Posterior cingulate gyrus (tissue), 11 donors: ENCODE data around the gene MT1F.
A peak's percentile ranks its signal among the peaks of the same experiment; 100 is the strongest.
"Not testable (repeated sequence)": the region's sequence is repeated elsewhere in the genome, so short reads cannot be mapped to it uniquely, and the experiment has no call there.

Source experiments
- DNase-seq, 10 donors: peaks; one replicate each; pipeline versions ENCODE4 v3.0.0 to v3.0.0-alpha.2; 2020 to 2021; ENCODE audit warnings: mixed read lengths in 3 of 10
- intact Hi-C: fragments of 100-400 bp; cut with DNase I; formaldehyde crosslinking; loops from one replicate; pipeline ENCODE4 v1.15.1; 2023

MT1F gene

DNA sequence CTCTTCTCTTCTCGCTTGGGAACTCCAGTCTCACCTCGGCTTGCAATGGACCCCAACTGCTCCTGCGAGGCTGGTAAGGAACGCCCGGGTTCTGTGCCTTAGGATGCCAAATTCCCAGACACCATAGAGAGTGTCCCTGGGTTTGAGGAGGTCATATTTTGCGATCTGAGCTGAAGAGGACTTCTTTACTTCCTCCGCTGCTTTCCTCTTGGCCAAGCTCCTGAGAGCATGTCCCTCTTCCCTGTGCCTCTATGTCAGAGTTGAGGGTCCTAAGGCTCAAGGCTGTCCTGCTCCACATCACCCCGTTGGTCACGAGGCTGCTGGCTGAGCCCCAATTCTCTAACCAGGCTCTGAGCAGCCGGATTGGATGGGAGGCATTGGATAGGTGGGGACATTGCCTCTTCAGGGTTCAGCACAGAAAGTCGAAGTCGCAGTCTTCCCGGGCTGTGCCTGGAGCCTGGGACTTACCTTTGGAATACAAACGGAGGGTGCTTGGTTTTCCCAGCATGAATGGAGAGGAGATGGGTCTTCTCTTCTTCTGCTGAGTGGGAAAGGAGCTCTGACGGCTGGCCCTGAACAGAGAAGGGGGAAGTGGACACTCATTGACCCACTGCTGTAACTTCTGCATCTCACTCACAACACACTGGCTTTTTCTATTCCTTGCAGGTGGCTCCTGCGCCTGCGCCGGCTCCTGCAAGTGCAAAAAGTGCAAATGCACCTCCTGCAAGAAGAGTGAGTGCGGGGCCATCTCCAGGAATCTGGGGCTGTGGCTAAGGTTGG lies 12.3 kb downstream of the MT1F start:
- intact Hi-C loops: no loop called here
- peak in 1 of 10 donors; percentile 31 for DNase-seq

DNA sequence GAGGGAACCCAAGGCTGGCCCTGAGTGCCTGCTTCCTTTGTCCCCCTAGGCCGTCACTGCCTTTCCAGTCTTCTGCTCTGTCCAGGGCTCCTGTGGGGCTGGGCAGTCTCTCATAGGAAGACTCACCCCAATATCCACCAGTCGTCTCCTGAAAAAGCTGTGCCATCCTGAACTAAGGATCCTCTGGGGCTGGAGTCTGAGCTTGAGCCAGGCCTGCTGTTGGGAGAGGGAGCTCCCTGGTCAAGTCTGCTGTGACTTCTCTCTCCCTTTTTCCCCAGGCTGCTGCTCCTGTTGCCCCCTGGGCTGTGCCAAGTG lies 12.8 kb downstream of the MT1F start:
- DNase-seq: peak in 2 of 10 donors; percentile 16 to 27
- intact Hi-C loops: no loop called here

GRCh38 chr16:56671691-56672090 lies 13.9 kb downstream of the MT1F start:
- DNase-seq, intact Hi-C loops: not testable (repeated sequence)

GRCh38 chr16:56672171-56672570 lies 14.4 kb downstream of the MT1F start:
- DNase-seq: peak in 1 of 10 donors; percentile 5
- intact Hi-C loops: not testable (repeated sequence)

DNA sequence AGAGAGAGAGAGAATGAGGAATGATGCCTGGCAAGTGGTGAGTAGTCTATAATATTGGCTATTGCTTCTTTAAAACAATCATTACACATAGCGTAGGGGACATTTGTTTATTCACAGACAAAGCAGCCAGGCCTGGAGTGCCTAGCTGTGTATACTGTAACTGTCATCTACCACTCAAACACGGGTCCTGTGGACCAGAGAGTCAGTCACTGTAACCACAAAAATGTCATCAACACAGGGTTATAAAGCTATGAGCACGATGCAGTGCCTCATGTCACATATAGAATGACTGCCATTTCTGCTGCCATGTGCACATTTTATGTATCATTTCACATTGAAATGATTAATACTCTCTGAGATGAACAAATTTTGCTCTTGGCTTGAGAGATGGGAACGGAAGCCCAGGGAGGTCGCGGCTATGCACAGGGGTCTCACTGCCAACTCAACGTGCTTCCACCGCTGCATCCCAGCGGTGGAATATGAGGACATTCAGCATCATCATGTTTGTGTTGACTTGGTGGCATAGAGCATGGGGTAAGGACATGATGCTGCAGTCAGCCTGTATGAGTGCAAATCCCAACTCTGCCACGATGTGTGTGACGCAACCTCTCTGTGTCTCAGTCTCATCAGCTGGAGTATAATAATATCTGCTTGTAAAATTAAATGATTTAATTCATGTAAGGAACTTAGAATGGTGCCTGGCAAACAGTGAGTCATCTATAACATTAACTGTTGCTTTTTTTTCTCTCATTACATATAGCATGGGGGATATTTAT lies 15.2 kb downstream of the MT1F start:
- intact Hi-C loops: no loop called here
- peak in 1 of 10 donors; percentile 12 for DNase-seq

- intact Hi-C loops: no loop called here
- DNase-seq: peak in 1 of 10 donors; percentile 73
Observed at GRCh38 chr16:56673921-56674320, 16.2 kb downstream of the MT1F start.

DNA sequence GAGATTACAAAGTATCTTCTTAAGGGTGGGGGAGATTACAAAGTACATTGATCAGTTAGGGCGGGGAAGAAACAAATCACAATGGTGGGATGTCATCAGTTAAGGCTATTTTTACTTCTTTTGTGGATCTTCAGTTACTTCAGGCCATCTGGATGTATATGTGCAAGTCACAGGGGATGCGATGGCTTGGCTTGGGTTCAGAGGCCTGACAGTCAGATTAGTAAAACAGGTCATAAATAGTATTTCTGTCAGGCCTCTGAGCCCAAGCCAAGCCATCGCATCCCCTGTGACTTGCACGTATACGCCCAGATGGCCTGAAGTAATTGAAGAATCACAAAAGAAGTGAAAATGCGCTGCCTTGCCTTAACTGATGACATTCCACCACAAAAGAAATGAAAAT lies 16.8 kb downstream of the MT1F start:
- intact Hi-C loops, DNase-seq: not testable (repeated sequence)

- peak in 1 of 10 donors; percentile 55 for DNase-seq
- intact Hi-C loops: no loop called here
Observed at GRCh38 chr16:56675685-56676210, 18.0 kb downstream of the MT1F start.

DNA sequence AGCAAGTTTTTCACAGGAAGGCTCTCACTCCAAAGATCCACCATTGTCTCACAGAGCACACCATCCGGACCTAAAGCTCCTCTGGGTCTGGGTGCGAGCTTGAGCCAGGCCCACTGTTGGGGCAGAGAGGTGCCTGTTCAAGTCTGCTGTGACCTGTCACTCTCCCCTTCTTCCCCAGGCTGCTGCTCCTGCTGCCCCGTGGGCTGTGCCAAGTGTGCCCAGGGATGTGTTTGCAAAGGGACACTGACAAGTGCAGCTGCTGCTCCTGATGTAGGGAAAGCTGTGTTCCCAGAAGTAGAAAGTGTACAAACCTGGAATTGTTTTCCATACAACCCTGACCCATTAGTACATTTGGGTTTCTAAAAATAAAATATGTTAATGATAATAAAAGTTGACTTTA lies 19.7 kb downstream of the MT1F start:
- DNase-seq: peak in 1 of 10 donors; percentile 25
- intact Hi-C loops: no loop called here

- no peak for DNase-seq
- intact Hi-C loops: no loop called here
Observed at GRCh38 chr16:56679078-56679730, 21.4 kb downstream of the MT1F start.

DNA sequence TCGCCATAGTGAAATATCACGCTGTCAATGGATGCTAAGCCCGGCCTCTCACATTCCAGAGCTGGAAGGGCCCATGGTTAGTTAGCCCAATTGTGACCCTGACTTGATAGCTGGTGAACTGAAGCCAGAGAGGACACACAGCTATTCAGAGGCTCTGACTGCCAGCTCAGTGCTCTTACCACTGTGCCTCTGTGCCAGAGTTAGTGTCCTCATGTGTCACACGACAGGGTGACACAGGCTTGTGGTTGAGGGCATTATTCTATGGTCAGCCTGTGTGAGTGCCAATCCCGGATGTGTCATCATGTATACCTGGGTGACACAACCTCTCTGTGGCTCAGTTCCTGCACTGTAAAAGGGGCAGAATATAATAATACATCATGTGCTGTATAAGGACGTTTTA lies 22.1 kb downstream of the MT1F start:
- intact Hi-C loops: no loop called here
- no peak for DNase-seq

DNA sequence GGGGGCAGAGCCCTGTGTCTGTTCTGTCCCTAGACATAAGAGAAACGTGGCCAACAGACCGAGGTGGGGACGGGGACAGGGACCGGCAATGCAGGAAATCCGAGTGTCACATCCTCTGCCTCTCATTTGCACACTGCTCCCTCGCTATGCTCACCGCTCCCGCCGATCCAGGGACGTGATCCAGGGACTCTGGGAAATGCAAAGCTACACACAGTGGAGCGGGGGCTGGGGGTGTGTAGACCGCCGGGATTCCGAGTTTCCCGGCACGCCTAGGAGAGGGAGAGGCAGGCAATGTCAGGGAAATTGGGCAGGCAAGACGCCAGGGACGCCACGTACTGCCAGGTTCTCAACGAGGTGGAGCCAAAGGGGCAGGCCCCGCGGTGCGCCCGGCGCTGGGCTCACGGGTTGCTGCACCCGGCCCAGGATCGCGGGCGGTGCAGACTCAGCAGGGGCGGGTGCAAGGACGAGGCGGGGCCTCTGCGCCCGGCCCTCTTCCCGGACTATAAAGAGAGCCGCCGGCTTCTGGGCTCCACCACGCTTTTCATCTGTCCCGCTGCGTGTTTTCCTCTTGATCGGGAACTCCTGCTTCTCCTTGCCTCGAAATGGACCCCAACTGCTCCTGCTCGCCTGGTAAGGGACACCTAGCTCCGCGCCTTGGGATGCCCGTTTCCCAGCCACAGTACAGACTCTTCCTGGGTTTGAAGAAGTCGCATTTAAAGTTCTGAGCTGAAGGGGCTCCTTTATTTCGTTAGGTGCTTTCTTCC lies 24.4 kb downstream of the MT1F start, which contains the start of gene MT1X:
MT1X (plus strand) TSS at position 532 of the 764 bp plus-strand sequence; CDS start at position 603, 71 bp downstream.
- DNase-seq: peak; percentile 68 to 98 (median 86)
- intact Hi-C loops: loop anchor here (2.0 kb wide), 1 partner anchor 73 kb away; the partner anchor contains the start of gene MT2A

GRCh38 chr16:56682703-56683397 lies 25.1 kb downstream of the MT1F start:
- peak in 1 of 10 donors; percentile 80 for DNase-seq
- intact Hi-C loops: loop anchor here (2.0 kb wide), 1 partner anchor 74 kb away; the partner anchor contains the start of gene MT2A

DNA sequence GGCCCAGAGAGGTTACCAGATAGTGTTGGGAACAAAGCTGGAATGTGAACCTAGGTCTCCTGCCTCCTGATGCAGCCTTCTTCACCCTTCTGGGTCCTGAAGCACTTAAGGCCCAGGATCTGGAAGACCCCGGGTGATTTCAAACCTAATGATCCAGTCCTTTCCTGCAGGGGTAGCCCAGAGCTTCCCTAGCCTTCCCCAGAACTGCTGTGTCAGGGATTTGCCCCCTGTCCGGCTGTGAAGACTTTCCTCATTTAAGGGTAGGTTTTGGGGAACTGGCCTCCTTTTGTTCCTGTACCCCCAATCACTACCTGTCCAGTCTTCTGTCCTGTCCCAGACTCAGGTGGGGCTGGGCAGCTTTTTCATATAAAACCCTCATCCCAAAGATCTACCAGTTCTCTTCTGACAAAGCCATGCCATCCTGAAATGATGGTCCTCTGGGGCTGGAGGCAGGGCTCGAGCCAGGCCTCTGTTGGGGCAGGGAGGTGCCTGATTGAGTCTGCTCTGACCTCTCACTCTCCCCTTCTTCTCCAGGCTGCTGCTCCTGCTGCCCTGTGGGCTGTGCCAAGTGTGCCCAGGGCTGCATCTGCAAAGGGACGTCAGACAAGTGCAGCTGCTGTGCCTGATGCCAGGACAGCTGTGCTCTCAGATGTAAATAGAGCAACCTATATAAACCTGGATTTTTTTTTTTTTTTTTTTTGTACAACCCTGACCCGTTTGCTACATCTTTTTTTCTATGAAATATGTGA lies 25.8 kb downstream of the MT1F start:
- intact Hi-C loops: loop anchor here (2.0 kb wide), 1 partner anchor 75 kb away; the partner anchor contains the start of gene MT2A

DNA sequence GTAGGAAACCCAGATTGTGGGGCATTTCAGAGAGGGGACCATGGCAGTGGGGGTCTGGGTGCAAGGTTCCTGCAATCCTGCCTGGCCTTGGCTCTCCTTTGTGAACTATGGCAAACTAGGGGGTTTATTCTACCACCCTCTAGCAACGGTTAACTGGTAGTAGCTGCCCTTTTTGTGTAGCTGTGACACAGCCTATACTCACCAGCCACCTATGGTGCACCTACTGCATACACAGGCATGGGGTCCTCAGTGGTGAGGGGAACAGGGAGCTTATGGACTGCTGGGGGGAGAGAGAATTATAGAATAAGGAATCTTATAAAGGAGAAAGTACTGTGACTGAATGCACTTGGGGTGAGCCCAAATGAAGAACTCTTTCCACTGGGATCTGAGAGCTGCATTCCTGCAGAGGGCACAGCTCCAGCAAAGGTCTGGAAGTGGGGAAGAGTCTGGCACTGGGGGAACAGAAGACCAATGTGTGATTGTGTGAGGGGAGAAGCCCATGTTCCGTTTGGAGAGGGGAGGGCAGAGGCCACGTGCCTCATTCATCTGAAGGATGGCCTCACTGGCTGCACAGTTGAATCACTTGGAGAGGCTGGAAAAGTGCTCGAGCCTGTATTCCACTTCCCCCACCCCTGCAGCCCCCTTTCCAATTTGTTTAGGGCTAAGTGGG lies 26.6 kb downstream of the MT1F start:
- intact Hi-C loops: no loop called here
- peak in 2 of 10 donors; percentile 29 to 44 for DNase-seq

More for the DNA sequence above, 25.8 kb downstream of the MT1F start:
- DNase-seq: peak in 2 of 10 donors; percentile 26 to 81

GRCh38 chr16:56684926-56685590 lies 27.3 kb downstream of the MT1F start:
- intact Hi-C loops: no loop called here
- peak in 1 of 10 donors; percentile 63 for DNase-seq

DNA sequence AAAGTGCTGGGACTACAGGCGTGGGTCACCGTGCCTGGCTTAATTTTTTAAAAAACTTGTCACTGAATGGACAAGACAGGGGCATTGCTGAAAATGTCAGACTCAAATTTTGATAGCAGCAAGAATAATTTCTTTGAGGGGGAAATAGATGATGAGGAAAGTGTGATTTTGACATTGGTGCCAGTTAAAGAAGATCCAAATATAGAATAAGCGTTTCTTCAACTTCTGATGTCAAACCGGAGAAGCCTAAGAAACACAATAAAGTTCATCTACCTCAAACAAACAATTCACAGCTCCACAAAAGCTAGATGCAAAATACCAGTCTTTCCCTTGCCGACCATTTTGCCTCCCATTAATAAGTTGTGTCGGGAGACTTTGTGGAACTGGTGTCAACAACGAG lies 29.0 kb downstream of the MT1F start:
- intact Hi-C loops: no loop called here
- DNase-seq: no peak
